Embryonic facial prominence (tissue), 1 donor: ENCODE data around the gene CDH10.

Source experiments
- DNase-seq: peaks from one replicate; pipeline ENCODE4 v3.0.0-alpha.2; 2016; ENCODE audit errors: extremely low spot score

CDH10 gene

DNA sequence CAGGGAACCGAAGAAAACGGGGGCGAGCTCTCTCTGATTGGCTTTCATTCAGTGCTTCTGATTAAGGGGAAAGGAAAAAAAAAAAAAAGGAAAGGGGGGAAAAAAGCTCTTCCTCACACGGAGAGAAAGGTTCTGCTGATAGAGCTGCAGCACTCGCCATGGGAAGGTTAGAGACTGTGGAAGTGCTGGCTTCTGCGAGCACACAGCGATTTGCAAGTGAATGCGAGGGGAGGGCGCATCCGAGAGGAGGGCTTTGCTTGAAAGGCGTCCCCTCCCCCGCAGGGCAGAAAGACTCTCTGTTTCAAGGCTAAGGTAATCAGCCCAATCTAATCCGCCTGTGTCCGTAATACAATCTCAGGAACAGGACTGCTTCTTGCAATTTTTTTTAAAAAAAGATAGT, at the start of gene CDH10:
Gene CDH10 (minus strand): TSS at position 218 of the 400 bp plus-strand sequence. CDS start 51,488 bp downstream, outside the sequence.
- DNase-seq = peak; percentile 58

- DNase-seq = no peak
These were observed 48.8 kb upstream of the CDH10 start for GRCh38 chr5:24693609-24694008.

DNA sequence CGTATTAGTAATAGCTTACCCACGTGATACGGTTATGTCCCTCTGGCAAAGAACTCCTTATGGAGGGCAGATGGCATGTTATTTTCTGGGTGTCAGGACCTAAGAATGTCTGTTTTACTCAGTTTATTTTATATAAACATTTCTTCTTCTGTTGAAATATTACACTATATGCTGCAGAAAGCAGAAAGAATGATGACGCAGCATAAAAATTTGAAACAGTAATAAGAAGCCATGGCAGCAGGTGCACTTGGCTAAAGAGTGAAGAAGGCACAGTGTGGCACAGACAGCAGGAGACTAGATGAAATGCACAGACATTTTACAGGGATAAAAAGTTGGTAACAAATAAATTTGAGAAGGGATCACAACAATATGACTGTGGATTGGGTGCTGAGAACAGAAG, 46.3 kb upstream of the CDH10 start:
- no peak for DNase-seq

DNA sequence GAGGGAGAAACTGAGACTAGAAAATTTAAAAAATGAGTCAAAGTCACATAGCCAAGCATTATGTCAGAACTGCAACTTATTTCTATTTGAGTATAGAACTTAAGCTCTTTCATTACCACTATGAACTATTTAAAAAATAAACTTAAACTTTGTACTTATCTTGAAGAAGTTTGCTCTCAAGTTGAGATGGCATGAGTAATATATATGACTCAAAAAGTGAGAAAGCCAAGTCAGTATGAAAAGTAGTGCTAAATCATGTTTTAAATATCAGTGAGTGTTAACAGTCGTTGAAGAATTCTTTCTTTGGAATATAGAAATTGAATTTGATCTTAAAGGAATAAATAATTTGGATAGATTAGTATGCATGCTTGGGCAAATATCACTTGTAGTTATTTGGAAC, 36.3 kb upstream of the CDH10 start:
- no peak for DNase-seq

- no peak for DNase-seq
These were observed 23.3 kb upstream of the CDH10 start for GRCh38 chr5:24668050-24668449.

DNA sequence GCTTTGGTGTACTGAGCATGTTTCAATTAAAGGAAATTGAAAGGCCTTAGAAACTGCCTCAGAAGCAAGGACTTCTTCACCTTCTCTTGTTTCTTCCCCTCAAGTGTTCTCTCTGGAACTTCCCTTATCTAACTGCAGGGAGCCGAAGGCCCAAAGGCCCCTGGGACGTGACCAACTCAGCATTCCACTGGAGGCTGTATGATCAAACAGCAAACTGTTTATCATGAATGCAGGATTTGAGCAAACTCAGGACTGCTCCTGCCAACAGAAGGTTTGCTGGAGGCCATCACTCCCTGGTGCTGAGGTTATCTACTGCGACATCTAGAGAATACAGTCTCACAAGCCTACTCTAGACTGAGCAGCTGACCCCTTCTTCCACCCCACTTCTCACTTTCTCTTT, 4.8 kb upstream of the CDH10 start:
- DNase-seq = no peak

GRCh38 chr5:24646915-24647314, 2.1 kb upstream of the CDH10 start:
- no peak for DNase-seq

GRCh38 chr5:24645483-24645882, 705 bp upstream of the CDH10 start:
- no peak for DNase-seq

- DNase-seq = no peak
These were observed 898 bp downstream of the CDH10 start for GRCh38 chr5:24643880-24644279.

DNA sequence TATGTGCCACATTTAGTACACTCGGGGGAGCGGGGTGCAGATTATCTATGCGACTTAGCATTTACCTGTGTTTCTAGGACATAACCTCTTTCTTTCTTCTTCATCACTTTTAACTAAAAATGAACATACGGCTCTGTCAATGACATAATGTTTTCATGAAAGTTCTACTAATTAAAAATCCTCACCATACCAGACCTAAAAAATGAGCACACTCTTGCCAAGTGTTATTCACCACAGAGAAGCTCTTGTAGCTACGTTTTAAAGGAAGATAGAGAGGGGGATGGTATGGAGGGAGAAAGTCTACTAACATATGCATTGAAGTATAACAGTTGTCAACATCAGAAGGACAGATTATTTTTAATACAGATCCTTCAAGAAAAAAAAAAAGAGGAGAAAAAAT, 1.6 kb downstream of the CDH10 start:
- no peak for DNase-seq

- DNase-seq = no peak
These were observed 2.8 kb downstream of the CDH10 start for GRCh38 chr5:24642022-24642421.

- DNase-seq = no peak
These were observed 9.6 kb downstream of the CDH10 start for GRCh38 chr5:24635209-24635608.

DNA sequence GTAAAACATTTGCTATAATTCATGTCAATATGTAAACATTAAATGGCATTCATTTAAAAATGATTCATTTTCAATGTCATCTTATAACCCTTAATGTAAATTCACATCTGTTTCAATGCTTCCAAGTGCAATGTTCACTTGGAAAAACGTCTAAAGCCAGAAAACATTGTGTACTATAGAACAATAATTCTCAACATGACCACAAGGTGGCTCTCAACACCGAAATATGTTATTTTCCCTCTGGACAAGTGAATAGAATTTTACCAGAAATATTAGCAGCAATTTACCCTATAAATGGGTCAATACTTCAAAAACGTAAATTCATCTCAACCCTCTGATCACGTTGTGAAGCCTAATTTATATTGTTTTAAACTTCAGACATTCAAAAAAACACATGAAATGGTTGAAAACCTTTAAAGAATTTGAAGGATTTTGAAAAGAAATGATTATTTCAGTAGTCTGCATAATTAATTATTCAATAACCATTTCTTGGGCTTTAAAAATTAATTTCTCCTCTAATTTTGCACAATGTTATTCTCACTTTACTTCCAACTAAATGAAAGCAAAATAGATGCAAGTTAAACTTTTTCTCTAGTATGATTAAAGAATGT, 11.0 kb downstream of the CDH10 start:
- DNase-seq = no peak

DNA sequence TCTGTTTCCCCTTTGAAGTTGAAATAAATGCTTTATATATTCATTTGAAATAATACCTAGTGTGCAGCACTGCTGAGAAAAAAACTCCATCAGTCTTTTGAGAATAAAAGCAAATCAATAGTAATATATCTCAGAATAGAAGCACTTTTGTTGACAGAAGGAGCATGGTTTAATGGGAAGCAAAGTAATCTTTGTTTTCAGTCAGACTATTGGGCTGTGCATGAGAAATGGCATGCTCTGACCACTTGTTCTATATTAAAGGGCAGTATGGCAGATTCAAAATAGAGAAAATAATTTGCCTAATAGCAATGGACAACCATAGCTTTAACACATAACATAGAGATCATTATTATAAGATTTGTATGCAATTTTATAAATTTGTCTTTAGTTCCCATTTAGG, 12.4 kb downstream of the CDH10 start:
- DNase-seq = no peak

GRCh38 chr5:24630918-24631317, 13.9 kb downstream of the CDH10 start:
- DNase-seq = no peak

DNA sequence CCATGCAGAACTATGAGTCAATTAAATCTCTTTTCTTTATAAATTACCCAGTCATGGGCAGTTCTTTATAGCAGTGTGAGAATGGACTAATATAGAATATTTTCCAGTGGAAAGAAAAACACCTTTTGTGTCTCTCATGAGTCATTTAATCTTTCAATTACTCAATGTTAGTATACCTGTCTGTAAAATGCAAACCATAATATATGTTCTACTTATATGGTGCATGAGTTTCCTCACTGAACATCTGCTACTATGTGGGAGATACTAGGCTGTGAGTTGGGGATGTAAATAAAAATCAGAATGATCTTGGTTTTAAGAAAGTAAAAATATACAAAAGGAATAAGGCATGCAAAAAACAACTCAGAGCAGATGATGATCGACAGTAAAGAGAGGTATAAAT, 15.0 kb downstream of the CDH10 start:
- DNase-seq = no peak

GRCh38 chr5:24624872-24625271, 19.9 kb downstream of the CDH10 start:
- DNase-seq = no peak

DNA sequence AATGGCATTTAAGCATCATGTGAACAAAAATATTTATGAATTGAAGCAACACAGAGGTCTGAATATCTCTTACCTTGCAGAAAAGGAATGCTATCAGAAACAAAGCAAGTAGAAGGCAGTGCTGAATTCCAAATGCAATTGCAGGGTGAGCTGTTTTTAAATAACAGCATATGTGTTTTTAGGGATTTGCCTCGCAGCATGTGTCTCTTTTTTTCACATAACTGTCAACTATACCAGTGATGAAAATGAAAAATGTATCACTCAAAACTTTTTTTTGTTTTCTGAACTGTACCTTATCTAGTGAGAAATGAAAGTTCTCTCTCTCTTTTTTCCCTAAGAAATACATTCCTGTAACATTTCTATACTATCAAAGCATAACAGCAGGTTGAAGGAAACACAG, 21.2 kb downstream of the CDH10 start:
- DNase-seq = no peak

DNA sequence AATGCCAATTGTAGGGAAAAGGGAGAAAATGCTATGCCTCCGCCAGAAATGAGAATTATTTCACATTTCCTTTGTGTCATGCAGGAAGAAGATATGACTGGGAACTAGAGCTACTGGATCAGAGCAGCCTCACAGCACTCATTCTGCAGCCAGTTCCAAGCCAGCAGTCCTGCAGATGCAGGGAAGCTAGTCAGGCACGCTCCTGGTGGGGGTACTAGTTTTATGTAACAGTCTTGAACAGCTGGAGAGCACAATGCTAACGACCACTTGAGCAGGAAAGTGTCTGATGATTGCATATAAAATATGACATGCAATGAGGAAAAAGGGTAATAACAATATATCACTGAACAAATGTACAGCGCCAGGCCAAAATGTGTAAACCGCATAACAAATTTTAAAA, 21.7 kb downstream of the CDH10 start:
- DNase-seq = no peak

DNA sequence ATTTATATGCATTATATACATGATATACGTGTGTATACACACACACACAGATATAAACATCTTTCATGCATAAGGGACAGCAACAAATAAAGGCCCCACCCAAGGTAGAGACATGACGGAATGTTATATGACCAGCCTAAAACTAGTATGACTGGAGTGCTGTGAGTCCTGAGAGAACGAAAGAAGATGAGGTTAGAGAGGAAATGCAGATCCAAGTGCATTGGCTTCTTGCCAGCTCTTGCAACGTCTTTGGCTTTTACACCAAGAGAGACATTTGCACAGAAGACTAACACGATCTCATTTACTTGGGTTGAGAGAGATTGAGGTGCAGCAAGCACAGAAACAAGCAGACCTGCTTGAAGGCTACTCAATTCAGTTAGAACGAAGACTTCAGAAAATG, 23.0 kb downstream of the CDH10 start:
- no peak for DNase-seq

- no peak for DNase-seq
These were observed 28.2 kb downstream of the CDH10 start for GRCh38 chr5:24616566-24616965.

DNA sequence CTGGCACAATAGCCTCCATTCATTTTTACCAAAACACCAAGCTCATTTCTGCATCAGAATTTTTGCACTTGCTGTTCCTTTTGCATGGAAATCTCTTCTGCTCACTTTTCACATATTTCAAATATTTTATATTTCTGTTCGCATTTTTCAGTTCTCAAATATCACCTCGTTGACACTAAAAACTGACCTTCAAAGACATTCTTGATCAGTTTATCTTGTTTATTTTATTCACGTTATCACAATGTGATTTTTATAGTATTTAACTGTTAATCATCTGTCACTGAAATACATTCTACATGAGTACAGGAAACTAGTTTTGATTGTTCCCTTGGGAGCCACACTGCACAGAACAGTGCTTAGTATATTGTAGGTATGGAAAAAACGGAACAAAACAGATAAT, 29.6 kb downstream of the CDH10 start:
- DNase-seq = no peak

- DNase-seq = no peak
These were observed 35.1 kb downstream of the CDH10 start for GRCh38 chr5:24609706-24610105.

DNA sequence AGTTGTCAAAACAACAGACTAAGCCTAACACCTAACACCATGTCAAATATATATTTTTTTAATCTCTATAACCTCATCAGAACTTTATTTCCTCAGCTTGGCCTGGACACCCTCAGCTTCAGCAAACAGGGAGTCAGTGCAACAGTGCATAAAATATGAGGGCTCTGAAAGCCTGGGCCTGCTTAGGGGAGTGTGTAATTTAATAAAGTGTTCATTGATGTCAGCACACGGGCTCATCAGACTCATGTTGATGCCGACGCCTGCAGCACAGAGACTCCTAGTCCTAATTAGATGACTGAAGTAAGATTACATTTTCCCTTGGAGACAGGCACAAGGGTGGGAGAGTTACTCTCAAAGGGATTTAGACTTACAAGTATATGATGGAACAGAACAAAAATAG, 37.8 kb downstream of the CDH10 start:
- DNase-seq = no peak
